KOPT-K1 (cell line): ENCODE results near the gene CLEC3B.
"Not testable (repeated sequence)": the region's sequence is repeated elsewhere in the genome, so short reads cannot be mapped to it uniquely, and the experiment has no call there.

Experiments used
- H3K27ac ChIP-seq: fragments of 200-600 bp; sonication (generic); 2 replicates; pipeline ENCODE4 v1.5.1; 2016; ENCODE audit warnings: antibody characterized with exemption, mild to moderate bottlenecking, low read depth, low read length; ENCODE audit not compliant: poor library complexity, severe bottlenecking
- H3K36me3 ChIP-seq: fragments of 200-600 bp; sonication (generic); 2 replicates; pipeline ENCODE4 v1.5.1; 2017; ENCODE audit warnings: antibody characterized with exemption, mild to moderate bottlenecking, low read length, moderate library complexity; ENCODE audit not compliant: insufficient read depth
- H3K9me3 ChIP-seq: fragments of 200-600 bp; sonication (generic); 2 replicates; pipeline ENCODE4 v1.5.1; 2017; ENCODE audit warnings: antibody characterized with exemption, low read length, mild to moderate bottlenecking; ENCODE audit not compliant: insufficient read depth, poor library complexity, severe bottlenecking

Gene CLEC3B

DNA sequence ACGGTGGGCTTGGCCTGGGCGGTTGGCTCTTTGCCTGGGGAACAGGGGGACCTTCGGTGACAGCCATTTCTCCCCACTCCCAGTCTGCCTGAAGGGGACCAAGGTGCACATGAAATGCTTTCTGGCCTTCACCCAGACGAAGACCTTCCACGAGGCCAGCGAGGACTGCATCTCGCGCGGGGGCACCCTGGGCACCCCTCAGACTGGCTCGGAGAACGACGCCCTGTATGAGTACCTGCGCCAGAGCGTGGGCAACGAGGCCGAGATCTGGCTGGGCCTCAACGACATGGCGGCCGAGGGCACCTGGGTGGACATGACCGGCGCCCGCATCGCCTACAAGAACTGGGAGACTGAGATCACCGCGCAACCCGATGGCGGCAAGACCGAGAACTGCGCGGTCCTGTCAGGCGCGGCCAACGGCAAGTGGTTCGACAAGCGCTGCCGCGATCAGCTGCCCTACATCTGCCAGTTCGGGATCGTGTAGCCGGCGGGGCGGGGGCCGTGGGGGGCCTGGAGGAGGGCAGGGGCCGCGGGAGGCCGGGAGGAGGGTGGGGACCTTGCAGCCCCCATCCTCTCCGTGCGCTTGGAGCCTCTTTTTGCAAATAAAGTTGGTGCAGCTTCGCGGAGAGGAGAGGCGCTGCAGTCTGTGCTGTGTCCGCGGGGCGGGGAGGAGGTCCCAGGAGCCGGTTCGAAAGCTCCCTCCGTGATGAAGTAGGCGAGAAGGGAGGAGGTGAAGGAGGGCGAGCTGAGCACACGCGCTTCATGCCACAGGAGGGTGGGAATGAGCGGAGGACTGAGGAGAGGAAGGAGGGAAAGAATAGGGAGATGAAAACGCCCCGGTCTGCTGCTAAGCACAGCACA lies 9.6 kb downstream of the CLEC3B start:
- Histone ChIP-seq H3K36me3 (no peaks in the 10 kb centered on the region), H3K27ac (peak overlapping the region; percentile 54), H3K9me3 (no peaks in the 10 kb centered on the region)

DNA sequence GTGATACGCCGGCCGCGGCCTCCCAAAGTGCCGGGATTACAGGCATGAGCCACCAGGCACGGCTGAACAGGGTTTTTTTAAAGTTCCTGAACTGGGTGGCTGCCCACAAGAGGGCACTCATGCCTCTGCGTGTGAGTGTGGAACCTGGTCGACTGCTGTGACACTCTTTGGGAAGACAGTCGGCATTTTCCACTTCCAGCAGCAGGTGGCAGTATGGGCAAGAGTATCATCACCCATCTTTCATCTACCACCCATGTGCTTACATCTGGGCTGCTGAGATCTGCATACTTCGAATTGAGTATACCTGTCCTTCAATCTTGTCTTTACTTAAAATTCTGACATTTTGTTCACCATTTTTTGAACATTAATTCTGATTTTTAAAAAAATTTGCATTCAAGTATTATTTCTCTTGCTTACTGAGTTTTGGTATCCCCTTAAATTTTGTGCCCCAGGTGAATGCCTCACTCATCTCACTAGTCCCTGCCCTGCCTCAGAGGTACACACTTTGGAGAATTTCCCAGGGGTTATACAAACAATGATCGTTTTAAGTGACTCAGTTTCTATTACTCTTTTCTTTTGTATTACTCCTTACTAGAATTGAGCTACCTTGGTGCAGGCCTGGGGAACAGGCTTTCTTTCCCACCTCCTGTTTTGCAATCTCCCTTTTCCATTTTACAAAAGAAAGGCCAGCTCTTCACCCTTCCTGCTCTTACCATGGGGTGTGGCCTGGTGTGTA lies 11.8 kb downstream of the CLEC3B start:
- H3K27ac ChIP-seq = no peak overlapping the region
- no peaks in the 10 kb centered on the region for H3K36me3 ChIP-seq
- H3K9me3 ChIP-seq = no peaks in the 10 kb centered on the region

DNA sequence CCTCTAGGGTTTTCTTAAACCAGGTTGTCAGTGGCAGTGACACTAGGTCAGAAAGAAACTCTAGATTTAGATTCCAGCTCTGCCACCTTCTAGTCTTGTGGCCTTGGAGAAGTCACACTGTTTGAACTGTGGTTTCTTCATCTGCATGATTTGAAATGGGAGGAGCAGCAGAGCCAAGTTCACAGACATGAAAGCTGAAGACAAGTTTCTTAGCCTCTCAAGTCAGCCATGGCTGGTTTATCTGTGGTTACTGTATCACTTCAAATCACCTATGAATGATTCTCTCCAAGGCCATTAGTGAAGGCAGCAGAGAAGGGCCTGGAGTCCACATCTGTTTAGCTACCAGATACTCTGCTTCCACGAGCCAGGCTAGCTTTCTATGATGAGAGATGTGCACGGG lies 15.6 kb downstream of the CLEC3B start:
- H3K9me3 ChIP-seq = no peaks in the 10 kb centered on the region
- no peak overlapping the region for H3K27ac ChIP-seq
- H3K36me3 ChIP-seq = no peaks in the 10 kb centered on the region

- Histone ChIP-seq H3K27ac (no peak overlapping the region), H3K36me3 (no peaks in the 10 kb centered on the region), H3K9me3 (no peaks in the 10 kb centered on the region)
Observed at GRCh38 chr3:45042162-45042561, 16.1 kb downstream of the CLEC3B start.

- H3K36me3 ChIP-seq = no peaks in the 10 kb centered on the region
- H3K27ac ChIP-seq = no peak overlapping the region
- no peaks in the 10 kb centered on the region for H3K9me3 ChIP-seq
Observed at GRCh38 chr3:45043728-45044299, 17.7 kb downstream of the CLEC3B start.

DNA sequence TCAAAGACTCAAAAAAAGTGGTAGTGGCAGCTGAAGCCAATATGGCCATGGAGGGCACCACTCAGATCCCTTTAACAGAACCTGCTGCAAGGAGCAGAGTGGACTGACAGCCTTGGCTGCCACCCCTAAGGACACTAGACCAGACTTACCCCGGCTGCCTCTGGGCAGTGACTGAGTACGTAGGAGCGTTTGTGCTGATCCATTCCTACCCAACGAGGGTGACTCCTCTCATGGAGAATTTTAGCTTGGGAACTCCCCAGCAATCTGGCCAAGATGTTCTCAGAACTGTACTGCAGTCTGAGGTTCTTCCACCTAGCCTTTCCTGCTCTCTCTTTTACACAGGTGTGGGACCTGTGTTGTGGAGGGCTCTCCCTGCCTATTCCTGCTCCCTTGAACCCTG lies 22.1 kb downstream of the CLEC3B start:
- H3K9me3 ChIP-seq = no peaks in the 10 kb centered on the region
- H3K27ac ChIP-seq = no peak overlapping the region
- H3K36me3 ChIP-seq = no peaks in the 10 kb centered on the region

DNA sequence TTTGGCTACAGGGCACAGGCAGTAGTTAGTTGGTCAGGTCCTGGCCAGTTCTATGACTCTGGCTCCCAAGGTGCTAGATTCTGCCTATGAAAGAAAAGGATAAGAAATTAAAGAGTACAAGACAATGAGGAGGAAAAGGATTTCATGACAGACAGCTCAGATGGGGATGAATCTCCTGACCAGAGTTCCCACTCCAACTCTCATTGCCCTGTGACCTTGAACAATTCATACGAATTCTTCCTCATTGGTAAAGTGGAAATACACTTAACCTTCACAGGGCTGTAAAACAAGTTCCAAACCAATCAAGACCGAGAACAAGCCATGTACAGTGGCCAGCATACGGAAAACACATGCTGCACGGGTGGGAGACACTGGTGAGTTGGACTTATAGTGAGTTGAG lies 23.7 kb downstream of the CLEC3B start:
- Histone ChIP-seq H3K27ac (no peak overlapping the region), H3K9me3 (no peaks in the 10 kb centered on the region), H3K36me3 (no peaks in the 10 kb centered on the region)

DNA sequence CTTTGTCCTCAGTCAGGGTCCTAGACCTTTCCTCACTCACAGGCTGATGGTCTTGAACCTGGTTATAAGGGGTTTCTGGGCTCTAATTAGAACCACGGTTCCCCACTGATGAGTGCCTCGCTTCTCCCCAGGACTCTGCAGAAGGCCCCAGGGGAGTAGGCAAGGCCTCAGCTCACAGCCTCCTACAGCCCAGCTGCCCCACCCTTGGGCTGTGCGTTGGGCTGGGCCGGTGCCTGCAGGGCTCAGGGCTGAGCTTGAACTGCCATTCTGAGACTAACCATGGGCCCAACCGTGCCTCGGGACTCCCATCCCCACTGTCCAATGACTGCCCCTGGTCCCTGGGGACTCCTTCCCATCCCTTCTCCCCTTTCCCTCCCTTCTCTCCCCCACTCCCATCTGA lies 25.6 kb downstream of the CLEC3B start:
- Histone ChIP-seq H3K36me3 (no peaks in the 10 kb centered on the region), H3K9me3 (no peaks in the 10 kb centered on the region), H3K27ac (no peak overlapping the region)

GRCh38 chr3:45053805-45054195 lies 27.7 kb downstream of the CLEC3B start:
- not testable (repeated sequence) for H3K9me3 ChIP-seq, H3K27ac ChIP-seq, H3K36me3 ChIP-seq

GRCh38 chr3:45054196-45054857 lies 28.2 kb downstream of the CLEC3B start:
- H3K27ac ChIP-seq = no peak overlapping the region
- no peaks in the 10 kb centered on the region for H3K9me3 ChIP-seq
- no peaks in the 10 kb centered on the region for H3K36me3 ChIP-seq

DNA sequence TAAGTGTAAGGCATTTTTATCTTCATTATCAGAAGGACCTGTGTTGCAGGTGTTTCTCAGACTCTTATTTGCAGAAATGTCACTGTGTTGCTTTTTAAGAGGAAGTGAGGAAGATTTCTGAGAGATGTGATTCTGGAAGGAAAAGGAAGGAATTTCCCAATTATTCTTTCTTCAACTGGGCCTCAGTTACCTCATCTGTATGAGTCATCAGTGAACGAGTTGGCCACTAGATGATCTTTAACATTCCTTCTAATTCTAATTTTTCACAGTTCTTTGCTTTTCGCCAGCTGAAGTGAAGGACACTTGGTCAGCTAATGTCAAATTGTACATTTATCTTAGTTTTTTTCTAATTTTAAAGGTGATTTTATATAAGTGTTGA lies 28.9 kb downstream of the CLEC3B start:
- no peaks in the 10 kb centered on the region for H3K36me3 ChIP-seq
- H3K27ac ChIP-seq = no peak overlapping the region
- H3K9me3 ChIP-seq = no peaks in the 10 kb centered on the region

GRCh38 chr3:45055411-45056143 lies 29.5 kb downstream of the CLEC3B start:
- H3K36me3 ChIP-seq = no peaks in the 10 kb centered on the region
- H3K9me3 ChIP-seq = no peaks in the 10 kb centered on the region
- no peak overlapping the region for H3K27ac ChIP-seq

GRCh38 chr3:45056608-45057301 lies 30.7 kb downstream of the CLEC3B start:
- no peaks in the 10 kb centered on the region for H3K9me3 ChIP-seq
- H3K27ac ChIP-seq = no peak overlapping the region
- H3K36me3 ChIP-seq = no peaks in the 10 kb centered on the region

DNA sequence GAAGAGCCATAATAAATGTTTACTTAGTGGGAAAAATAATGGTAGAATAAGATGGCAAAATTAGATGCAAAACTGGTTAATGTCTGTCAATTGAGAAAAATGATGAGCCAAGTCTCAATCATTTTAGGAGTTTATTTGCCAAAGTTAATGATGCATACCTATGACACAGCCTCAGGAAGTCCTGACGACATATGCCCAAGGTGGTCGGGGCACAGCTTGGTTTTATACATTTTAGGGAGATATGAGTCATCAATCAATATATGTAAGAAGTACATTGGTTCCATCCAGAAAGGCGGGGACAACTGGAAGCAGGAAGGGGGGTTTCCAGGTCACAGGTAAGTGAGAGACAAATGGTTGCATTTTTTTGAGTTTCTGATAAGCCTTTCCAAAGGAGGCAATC lies 31.5 kb downstream of the CLEC3B start:
- Histone ChIP-seq H3K36me3 (no peaks in the 10 kb centered on the region), H3K27ac (no peak overlapping the region), H3K9me3 (no peaks in the 10 kb centered on the region)
